Peyer's patch (tissue), 4 donors: Measurements from ENCODE around the gene C14orf180.

Experiments
- CTCF ChIP-seq, 6 experiments: fragments of 450-650 bp in 4 of 6; fragments of 200-600 bp in 2 of 6; sonication (generic) in 1 of 6; IDR thresholded peaks; one replicate each; pipeline ENCODE4 v1.5.1; 2017 to 2019; ENCODE audit warnings: antibody characterized with exemption in 6 of 6, mild to moderate bottlenecking in 3 of 6, moderate library complexity in 1 of 6
- POLR2A ChIP-seq, 2 donors: fragments of 450-650 bp; IDR thresholded peaks; one replicate each; pipeline ENCODE4 v1.5.1; 2017; ENCODE audit warnings: antibody characterized with exemption in 2 of 2, mild to moderate bottlenecking in 2 of 2, moderate library complexity in 2 of 2

DNA sequence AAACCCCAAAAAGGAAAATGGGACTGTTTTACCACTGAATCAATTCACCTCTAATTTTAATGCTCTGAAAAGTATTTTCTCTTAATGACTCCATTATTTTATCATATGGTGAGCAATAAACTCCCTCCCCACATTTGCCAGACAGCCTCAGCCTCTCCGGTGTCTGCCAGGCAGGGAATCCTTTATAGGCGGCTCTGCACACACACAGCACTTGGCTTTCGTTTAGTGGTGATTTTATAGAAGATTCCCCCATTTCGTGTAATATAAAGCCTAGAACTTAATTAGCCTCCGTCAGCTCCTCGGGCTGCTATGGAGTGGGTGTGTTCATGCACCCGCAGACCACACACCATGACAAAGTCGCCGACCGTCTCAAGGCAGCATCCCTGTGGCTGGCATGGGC is 10.1 kb upstream of the C14orf180 start:
- TF ChIP-seq CTCF (IDR thresholded peaks at IDR 0.05) (no peak), POLR2A (IDR thresholded peaks at IDR 0.05) (no peak)
